WTC11 (cell line): ENCODE data around the gene FBXO47. TPM values are rescaled to one million over a fixed set of nuclear protein-coding genes. Genes with fewer than 3 reads are reported as not detected.

Experiments
- ATAC-seq: fragments of 200-7000 bp; cut with Tn5 transposase; 2 replicates; pipeline ENCODE4 v1.10.0; 2021; ENCODE audit warnings: mild to moderate bottlenecking, moderate library complexity
- CTCF ChIA-PET: fragments of 300-600 bp; sonication (Branson Sonifier 250); formaldehyde crosslinking; loops from one replicate; lab custom pipeline; 2021; ENCODE audit warnings: antibody characterized with exemption; lab: Charles Lee
- POLR2A ChIA-PET: fragments of 350-600 bp; sonication (Branson Sonifier 250); formaldehyde crosslinking; loops from one replicate; lab custom pipeline; 2021; ENCODE audit warnings: antibody characterized with exemption; lab: Charles Lee
- DNase-seq: peaks from one replicate; pipeline ENCODE4 v3.0.0; 2021; ENCODE audit warnings: low spot score
- H3K27ac Mint-ChIP-seq: 2 replicates; pipeline ENCODE4 v1.8.0; 2021; ENCODE audit warnings: mixed read lengths
- H3K27me3 Mint-ChIP-seq: 2 replicates; pipeline ENCODE4 v1.8.0; 2021; ENCODE audit warnings: low read depth, mild to moderate bottlenecking, moderate library complexity, mixed read lengths
- H3K36me3 Mint-ChIP-seq: 2 replicates; pipeline ENCODE4 v1.8.0; 2021; ENCODE audit warnings: mixed read lengths
- H3K4me1 Mint-ChIP-seq: 2 replicates; pipeline ENCODE4 v1.8.0; 2022; ENCODE audit warnings: mixed read lengths
- H3K4me3 Mint-ChIP-seq: 2 replicates; pipeline ENCODE4 v1.8.0; 2021; ENCODE audit warnings: mild to moderate bottlenecking, moderate library complexity, mixed read lengths
- H3K9me3 Mint-ChIP-seq: 2 replicates; pipeline ENCODE4 v1.8.0; 2021; ENCODE audit warnings: mixed read lengths
- AFF4 ChIP-seq: sonication (generic); formaldehyde crosslinking; IDR thresholded peaks from 2 replicates; pipeline ENCODE4 v1.8.1; 2023; ENCODE audit warnings: mild to moderate bottlenecking, missing genetic modification reagents, borderline replicate concordance
- ATF2 ChIP-seq: sonication (generic); formaldehyde crosslinking; IDR thresholded peaks from 2 replicates; pipeline ENCODE4 v1.8.1; 2022; ENCODE audit warnings: low read depth, missing genetic modification reagents, borderline replicate concordance
- ATF3 ChIP-seq: sonication (generic); formaldehyde crosslinking; conservative IDR thresholded peaks from 2 replicates; pipeline ENCODE4 v1.8.1; 2022; ENCODE audit warnings: mild to moderate bottlenecking, missing genetic modification reagents
- CREB1 ChIP-seq: sonication (generic); formaldehyde crosslinking; IDR thresholded peaks from 2 replicates; pipeline ENCODE4 v1.8.0; 2023; ENCODE audit warnings: mild to moderate bottlenecking, missing genetic modification reagents
- CTCF ChIP-seq: fragments of 200-600 bp; IDR thresholded peaks from 2 replicates; pipeline ENCODE4 v1.8.0; 2022; ENCODE audit warnings: antibody characterized with exemption
- ELF4 ChIP-seq: sonication (generic); formaldehyde crosslinking; IDR thresholded peaks from 2 replicates; pipeline ENCODE4 v1.8.1; 2022; ENCODE audit warnings: low read depth, mild to moderate bottlenecking, moderate library complexity, missing genetic modification reagents
- ESRRA ChIP-seq: sonication (generic); formaldehyde crosslinking; IDR thresholded peaks from 2 replicates; pipeline ENCODE4 v1.8.1; 2022; ENCODE audit warnings: mild to moderate bottlenecking, missing genetic modification reagents, borderline replicate concordance
- FOXK1 ChIP-seq: sonication (generic); formaldehyde crosslinking; IDR thresholded peaks from 2 replicates; pipeline ENCODE4 v1.8.0; 2022; ENCODE audit warnings: mild to moderate bottlenecking, moderate library complexity, missing genetic modification reagents
- FOXP4 ChIP-seq: sonication (generic); formaldehyde crosslinking; IDR thresholded peaks from 2 replicates; pipeline ENCODE4 v1.8.0; 2022; ENCODE audit warnings: mild to moderate bottlenecking, missing genetic modification reagents
- GRHL2 ChIP-seq: fragments of 250-450 bp; sonication (Bioruptor Pico); IDR thresholded peaks from 2 replicates; pipeline ENCODE4 v1.8.0; 2022; ENCODE audit warnings: mild to moderate bottlenecking, moderate library complexity; ENCODE audit not compliant: insufficient replicate concordance, severe bottlenecking
- GTF2I ChIP-seq: fragments of 250-450 bp; sonication (Bioruptor Pico); conservative IDR thresholded peaks from 2 replicates; pipeline ENCODE4 v1.4.0; 2021; ENCODE audit warnings: mild to moderate bottlenecking
- MYBL2 ChIP-seq: sonication (generic); formaldehyde crosslinking; IDR thresholded peaks from 2 replicates; pipeline ENCODE4 v1.8.1; 2023; ENCODE audit warnings: mild to moderate bottlenecking, moderate library complexity, missing genetic modification reagents
- NFYB ChIP-seq: sonication (generic); formaldehyde crosslinking; conservative IDR thresholded peaks from 2 replicates; pipeline ENCODE4 v1.8.0; 2022; ENCODE audit warnings: low read depth, missing genetic modification reagents
- NR3C1 ChIP-seq: sonication (generic); formaldehyde crosslinking; conservative IDR thresholded peaks from 2 replicates; pipeline ENCODE4 v1.8.1; 2023; ENCODE audit warnings: low read depth, mild to moderate bottlenecking, missing genetic modification reagents
- OVOL2 ChIP-seq: fragments of 250-450 bp; sonication (Bioruptor Pico); IDR thresholded peaks from 2 replicates; pipeline ENCODE4 v1.9.0; 2021; ENCODE audit warnings: mild to moderate bottlenecking, borderline replicate concordance
- SP1 ChIP-seq: sonication (generic); formaldehyde crosslinking; conservative IDR thresholded peaks from 2 replicates; pipeline ENCODE4 v1.8.1; 2022; ENCODE audit warnings: missing genetic modification reagents
- TP53 ChIP-seq: sonication (generic); formaldehyde crosslinking; IDR thresholded peaks from 2 replicates; pipeline ENCODE4 v1.8.1; 2023; ENCODE audit warnings: mild to moderate bottlenecking, missing genetic modification reagents
- ZBTB21 ChIP-seq: sonication (generic); formaldehyde crosslinking; IDR thresholded peaks from 2 replicates; pipeline ENCODE4 v1.8.1; 2023; ENCODE audit warnings: mild to moderate bottlenecking, missing genetic modification reagents, borderline replicate concordance
- ZNF121 ChIP-seq: sonication (generic); formaldehyde crosslinking; IDR thresholded peaks from 2 replicates; pipeline ENCODE4 v1.8.0; 2023; ENCODE audit warnings: missing genetic modification reagents
- ZNF138 ChIP-seq: sonication (generic); formaldehyde crosslinking; conservative IDR thresholded peaks from 2 replicates; pipeline ENCODE4 v1.8.1; 2022; ENCODE audit warnings: mild to moderate bottlenecking, moderate library complexity, missing genetic modification reagents
- ZNF263 ChIP-seq: sonication (generic); formaldehyde crosslinking; IDR thresholded peaks from 2 replicates; pipeline ENCODE4 v1.8.1; 2022; ENCODE audit warnings: low read depth, mild to moderate bottlenecking, moderate library complexity, missing genetic modification reagents
- ZNF396 ChIP-seq: fragments of 250-450 bp; sonication (Bioruptor Pico); IDR thresholded peaks from 2 replicates; pipeline ENCODE4 v1.8.0; 2021; ENCODE audit warnings: mild to moderate bottlenecking, moderate library complexity, borderline replicate concordance
- ZSCAN18 ChIP-seq: fragments of 250-450 bp; sonication (Bioruptor Pico); IDR thresholded peaks from 2 replicates; pipeline ENCODE4 v2.1.2; 2022; ENCODE audit warnings: mild to moderate bottlenecking, moderate library complexity
- total RNA-seq: library from RNA; stranded (reverse); gene quantifications from 3 replicates; pipeline ENCODE4 v1.2.3, GENCODE V29; 2021

Gene FBXO47
- total RNA-seq, 1 experiment from 2014 or later = not detected

- POLR2A ChIA-PET = no interaction called here
- ATAC-seq = no peak
- Mint-ChIP-seq H3K4me3 (no peak overlapping the region), H3K4me1 (peaks cover 20% of the 10 kb centered on the region), H3K9me3 (no peaks in the 10 kb centered on the region), H3K27me3 (no peaks in the 10 kb centered on the region), H3K36me3 (peaks cover 21% of the 10 kb centered on the region), H3K27ac (no peak overlapping the region)
- CTCF ChIA-PET = no interaction called here
- DNase-seq = no peak
- TF ChIP-seq ZNF396 (CRISPR knock-in tag) (no peak), ZNF121 (CRISPR knock-in tag) (no peak), GRHL2 (no peak), NR3C1 (CRISPR knock-in tag) (no peak), TP53 (no peak), ESRRA (no peak), ATF3 (CRISPR knock-in tag) (no peak), ZNF263 (CRISPR knock-in tag) (no peak), CREB1 (CRISPR knock-in tag) (no peak), ELF4 (CRISPR knock-in tag) (no peak), GTF2I (CRISPR knock-in tag) (no peak), OVOL2 (CRISPR knock-in tag) (no peak), FOXK1 (CRISPR knock-in tag) (no peak), FOXP4 (CRISPR knock-in tag) (no peak), ZSCAN18 (CRISPR knock-in tag) (no peak)
These were observed 47.7 kb downstream of the FBXO47 start for GRCh38 chr17:38919316-38920078.

- no peak for ATAC-seq
- Mint-ChIP-seq H3K4me3 (no peak overlapping the region), H3K4me1 (peaks cover 20% of the 10 kb centered on the region), H3K36me3 (peaks cover 27% of the 10 kb centered on the region), H3K27me3 (no peaks in the 10 kb centered on the region), H3K27ac (no peak overlapping the region), H3K9me3 (no peaks in the 10 kb centered on the region)
- no peak for DNase-seq
- ChIA-PET POLR2A (no interaction called here), CTCF (interaction anchor here (2.1 kb wide), 1 partner anchor 233 kb away, joined by 9 read pairs; the partner anchor contains the start of gene PLXDC1)
- TF ChIP-seq SP1 (CRISPR knock-in tag) (no peak), AFF4 (CRISPR knock-in tag) (no peak), ATF2 (CRISPR knock-in tag) (no peak), CTCF (no peak), MYBL2 (CRISPR knock-in tag) (no peak), ZNF138 (CRISPR knock-in tag) (no peak), NFYB (CRISPR knock-in tag) (no peak), ZBTB21 (CRISPR knock-in tag) (no peak), FOXP4 (CRISPR knock-in tag) (no peak)
These were observed 48.3 kb downstream of the FBXO47 start for GRCh38 chr17:38918916-38919315.
